Neuronal stem cell (in vitro differentiated cells): Measurements from ENCODE around the gene ALDOA.
A peak's percentile ranks its signal among the peaks of the same experiment; 100 is the strongest.

ENCODE experiments used
- DNase-seq: peaks from one replicate; pipeline ENCODE4 v3.0.0-alpha.2; 2013; ENCODE audit warnings: low spot score
- H2AFZ ChIP-seq: one replicate; pipeline ENCODE4 v1.6.1; 2013; ENCODE audit warnings: mild to moderate bottlenecking, low read length, inconsistent platforms
- H2AK5ac ChIP-seq: 2 replicates; pipeline ENCODE4 v1.6.1; 2013; ENCODE audit warnings: low read depth, mild to moderate bottlenecking, inconsistent platforms, low read length, moderate library complexity, mixed read lengths
- H2BK120ac ChIP-seq: 2 replicates; pipeline ENCODE4 v1.6.1; 2013; ENCODE audit warnings: low read depth, mild to moderate bottlenecking, inconsistent platforms, low read length, moderate library complexity, mixed read lengths
- H2BK12ac ChIP-seq: one replicate; pipeline ENCODE4 v1.6.1; 2013; ENCODE audit warnings: low read length, inconsistent platforms
- H2BK15ac ChIP-seq: 2 replicates; pipeline ENCODE4 v1.6.1; 2013; ENCODE audit warnings: mild to moderate bottlenecking, low read length, inconsistent platforms, mixed read lengths
- H2BK5ac ChIP-seq: one replicate; pipeline ENCODE4 v1.6.1; 2013; ENCODE audit warnings: inconsistent platforms, mild to moderate bottlenecking, low read length, moderate library complexity
- H3K14ac ChIP-seq: one replicate; pipeline ENCODE4 v1.6.1; 2013; ENCODE audit warnings: low read length, inconsistent platforms
- H3K18ac ChIP-seq: 2 replicates; pipeline ENCODE4 v1.6.1; 2013; ENCODE audit warnings: low read length, inconsistent platforms
- H3K23ac ChIP-seq: 2 replicates; pipeline ENCODE4 v1.6.1; 2013; ENCODE audit warnings: low read depth, mild to moderate bottlenecking, mixed read lengths, low read length, inconsistent platforms; ENCODE audit not compliant: poor library complexity
- H3K27ac ChIP-seq: replicated peaks from 3 replicates; pipeline ENCODE4 v1.5.1; 2013; ENCODE audit warnings: low read length, inconsistent platforms
- H3K27me3 ChIP-seq, 3 experiments: 2 replicates each; pipeline ENCODE4 v1.6.1; 2013; ENCODE audit warnings: low read length in 3 of 3, mild to moderate bottlenecking in 2 of 3, inconsistent platforms in 1 of 3, low read depth in 1 of 3, mixed read lengths in 1 of 3, moderate library complexity in 1 of 3; ENCODE audit not compliant: control insufficient read depth in 3 of 3, insufficient read depth in 3 of 3
- H3K36me3 ChIP-seq, 2 donors: replicated peaks in 1 of 2; 2 replicates each; pipeline ENCODE4 v1.6.1; 2013; ENCODE audit warnings: low read length in 2 of 2; ENCODE audit not compliant: control insufficient read depth in 2 of 2, insufficient read depth in 2 of 2
- H3K4ac ChIP-seq: 2 replicates; pipeline ENCODE4 v1.6.1; 2013; ENCODE audit warnings: inconsistent platforms, mild to moderate bottlenecking, low read length, moderate library complexity
- H3K4me1 ChIP-seq, 2 donors: 1 replicate in 1 of 2; 2 replicates in 1 of 2; pipeline ENCODE4 v1.6.1; 2013; ENCODE audit warnings: low read length in 2 of 2, low read depth in 1 of 2; ENCODE audit not compliant: control insufficient read depth in 2 of 2, insufficient read depth in 1 of 2
- H3K4me2 ChIP-seq: one replicate; pipeline ENCODE4 v1.6.1; 2013; ENCODE audit warnings: mild to moderate bottlenecking, low read length, inconsistent platforms; ENCODE audit not compliant: insufficient read depth, poor library complexity, severe bottlenecking
- H3K4me3 ChIP-seq, 2 donors: 2 replicates each; pipeline ENCODE4 v1.5.1; 2013; ENCODE audit warnings: low read length in 2 of 2, mild to moderate bottlenecking in 2 of 2, inconsistent platforms in 1 of 2, moderate library complexity in 1 of 2
- H3K79me1 ChIP-seq: one replicate; pipeline ENCODE4 v1.6.1; 2013; ENCODE audit warnings: low read depth, mild to moderate bottlenecking, inconsistent platforms, low read length, moderate library complexity
- H3K9ac ChIP-seq: one replicate; pipeline ENCODE4 v1.6.1; 2013; ENCODE audit warnings: mild to moderate bottlenecking, low read depth, low read length, inconsistent platforms; ENCODE audit not compliant: poor library complexity
- H3K9me3 ChIP-seq, 2 donors: replicated peaks in 1 of 2; 2 replicates each; pipeline versions ENCODE3 to v1.6.1; 2013; ENCODE audit warnings: low read length in 2 of 2, mild to moderate bottlenecking in 2 of 2, inconsistent platforms in 1 of 2, low read depth in 1 of 2, mixed read lengths in 1 of 2, moderate library complexity in 1 of 2; ENCODE audit not compliant: control insufficient read depth in 2 of 2, insufficient read depth in 1 of 2
- H4K8ac ChIP-seq: one replicate; pipeline ENCODE4 v1.6.1; 2013; ENCODE audit warnings: low read depth, mild to moderate bottlenecking, inconsistent platforms, low read length, moderate library complexity
- H4K91ac ChIP-seq: one replicate; pipeline ENCODE4 v1.6.1; 2013; ENCODE audit warnings: low read length, low read depth, mild to moderate bottlenecking, inconsistent platforms; ENCODE audit not compliant: poor library complexity
- WGBS, 2 donors: extraction: QIAGEN DNeasy Blood & Tissue Kit; methylation state at CpG; one replicate each; pipeline ENCODE4 v1.1.7; 2013; ENCODE audit warnings: missing lambda C conversion rate in 2 of 2, mixed read lengths in 1 of 2; ENCODE audit not compliant: insufficient read length in 2 of 2, insufficient replicate concordance in 1 of 2; ENCODE audit errors: extremely low coverage in 2 of 2; 5-methylcytosine and 5-hydroxymethylcytosine counted together

The ALDOA gene

GRCh38 chr16:30018731-30019158, 46.8 kb upstream of the ALDOA start:
- Histone ChIP-seq H3K9me3 (no peaks in the 10 kb centered on the region), H2AK5ac (no peak overlapping the region), H2BK15ac (no peak overlapping the region), H3K36me3 (no peaks in the 10 kb centered on the region), H4K91ac (no peak overlapping the region), H4K8ac (no peak overlapping the region), H3K79me1 (peaks cover 4% of the 10 kb centered on the region), H3K4me1 (peaks cover 0 to 4% of the 10 kb centered on the region in 2 donors), H2BK5ac (no peak overlapping the region), H3K27me3 (peaks cover 0 to 4% (median 0%) of the 10 kb centered on the region in 3 experiments), H3K23ac (no peak overlapping the region), H3K18ac (no peak overlapping the region), H3K4me3 (no peak overlapping the region), H3K14ac (no peak overlapping the region), H3K4ac (no peak overlapping the region), H3K27ac (no peak overlapping the region), H2BK12ac (no peak overlapping the region), H3K9ac (no peak overlapping the region), H2AFZ (no peak overlapping the region), H3K4me2 (no peak overlapping the region), H2BK120ac (no peak overlapping the region)
- no CpG with 5 or more reads among the region's 4 CpGs for WGBS, 2 donors
- DNase-seq = no peak

DNA sequence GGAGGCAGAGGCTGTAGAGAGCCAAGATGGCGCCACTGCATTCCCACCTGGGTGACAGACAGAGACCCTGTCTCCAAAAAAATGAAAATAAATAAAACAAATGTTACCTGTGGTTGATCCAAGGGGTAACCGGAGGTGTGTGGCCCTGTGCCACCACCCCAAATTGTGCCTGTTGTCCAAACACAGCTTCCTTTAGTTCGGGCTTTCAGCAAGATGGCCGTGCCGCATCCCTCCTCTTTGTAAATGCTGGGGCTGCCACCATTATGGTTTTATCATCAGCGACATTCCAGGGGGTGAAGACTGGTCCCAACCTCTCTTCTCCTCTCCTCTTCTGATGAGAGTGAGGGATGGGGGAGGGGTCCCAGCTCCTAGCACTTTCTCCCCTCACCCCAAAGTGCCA, 42.7 kb upstream of the ALDOA start, which contains the start of gene C16orf92:
C16orf92 (plus strand) TSS at position 312 of the 400 bp plus-strand sequence. CDS start 143 bp downstream, outside the sequence.
- Histone ChIP-seq H3K4ac (no peak within 1 kb of the TSS), H3K79me1 (peaks cover 4% of the 10 kb centered on the region), H3K36me3 (peaks cover 0 to 7% of the 10 kb centered on the region in 2 donors), H4K8ac (no peak within 1 kb of the TSS), H3K4me1 (peaks cover 0 to 4% of the 10 kb centered on the region in 2 donors), H3K4me3 (no peak within 1 kb of the TSS), H2BK15ac (no peak within 1 kb of the TSS), H3K14ac (no peak within 1 kb of the TSS), H3K27me3 (peaks cover 0 to 15% (median 0%) of the 10 kb centered on the region in 3 experiments), H3K27ac (no peak within 1 kb of the TSS), H2AK5ac (no peak within 1 kb of the TSS), H3K9ac (no peak within 1 kb of the TSS), H2BK5ac (no peak within 1 kb of the TSS), H3K23ac (no peak within 1 kb of the TSS), H2AFZ (no peak within 1 kb of the TSS), H2BK120ac (no peak within 1 kb of the TSS), H3K18ac (no peak within 1 kb of the TSS), H3K4me2 (no peak within 1 kb of the TSS), H4K91ac (no peak within 1 kb of the TSS), H2BK12ac (no peak within 1 kb of the TSS), H3K9me3 (no peaks in the 10 kb centered on the region)
- no peak for DNase-seq
- no CpG with 5 or more reads among the region's 6 CpGs for WGBS, 2 donors

- Histone ChIP-seq H3K4me1 (peaks cover 4% of the 10 kb centered on the region in 2 donors), H3K79me1 (peaks cover 4% of the 10 kb centered on the region), H4K8ac (no peak overlapping the region), H3K4me2 (no peak overlapping the region), H2BK120ac (no peak overlapping the region), H3K4ac (no peak overlapping the region), H4K91ac (no peak overlapping the region), H3K4me3 (no peak overlapping the region), H3K14ac (no peak overlapping the region), H3K9ac (no peak overlapping the region), H3K9me3 (no peaks in the 10 kb centered on the region), H2BK5ac (no peak overlapping the region), H2BK15ac (no peak overlapping the region), H3K18ac (no peak overlapping the region), H2AFZ (no peak overlapping the region), H2AK5ac (no peak overlapping the region), H3K36me3 (peaks cover 0 to 7% of the 10 kb centered on the region in 2 donors), H3K27ac (no peak overlapping the region), H3K23ac (no peak overlapping the region), H3K27me3 (peaks cover 0 to 14% (median 0%) of the 10 kb centered on the region in 3 experiments), H2BK12ac (no peak overlapping the region)
- WGBS, 2 donors = no CpG with 5 or more reads among the region's 11 CpGs
- DNase-seq = no peak
Observed at GRCh38 chr16:30023586-30023985, 42.0 kb upstream of the ALDOA start.

- Histone ChIP-seq H2BK120ac (no peak overlapping the region), H2BK12ac (no peak overlapping the region), H3K27ac (no peak overlapping the region), H4K8ac (no peak overlapping the region), H3K36me3 (peaks cover 0 to 7% of the 10 kb centered on the region in 2 donors), H2BK15ac (no peak overlapping the region), H3K4me3 (no peak overlapping the region), H2BK5ac (peak overlapping the region; percentile 73), H3K9ac (no peak overlapping the region), H3K27me3 (peaks cover 0 to 20% (median 0%) of the 10 kb centered on the region in 3 experiments), H3K4me1 (peaks cover 4 to 9% of the 10 kb centered on the region in 2 donors), H3K14ac (no peak overlapping the region), H4K91ac (no peak overlapping the region), H2AK5ac (no peak overlapping the region), H3K9me3 (no peaks in the 10 kb centered on the region), H3K79me1 (peaks cover 4% of the 10 kb centered on the region), H3K4ac (no peak overlapping the region), H2AFZ (no peak overlapping the region), H3K4me2 (no peak overlapping the region), H3K23ac (peak overlapping the region; percentile 40), H3K18ac (no peak overlapping the region)
- WGBS, 2 donors = no CpG with 5 or more reads among the region's 16 CpGs
- DNase-seq = no peak
Observed at GRCh38 chr16:30024451-30024850, 41.1 kb upstream of the ALDOA start.
